Activated naive CD8-positive, alpha-beta T cell treated with anti-CD3 and anti-CD28 coated beads, Interleukin-2, amount 50 U/mL, for 24 hours (primary cell): Measurements from ENCODE around the gene R3HDM2.
"Not testable (repeated sequence)": the region's sequence is repeated elsewhere in the genome, so short reads cannot be mapped to it uniquely, and the experiment has no call there.

Experiments
- ATAC-seq: fragments of 150-1000 bp; cut with Tn5 transposase; one replicate; pipeline ENCODE4 v1.10.0; 2021
- DNase-seq: peaks from one replicate; pipeline ENCODE4 v3.0.0; 2021
- H3K27ac Mint-ChIP-seq: one replicate; pipeline ENCODE4 v1.8.0; 2021; ENCODE audit warnings: mild to moderate bottlenecking, mixed read lengths
- H3K27me3 Mint-ChIP-seq: one replicate; pipeline ENCODE4 v1.8.0; 2021; ENCODE audit warnings: mixed read lengths
- H3K36me3 Mint-ChIP-seq: one replicate; pipeline ENCODE4 v1.8.0; 2021; ENCODE audit warnings: low read depth, mixed read lengths
- H3K4me1 Mint-ChIP-seq: one replicate; pipeline ENCODE4 v1.8.0; 2021; ENCODE audit warnings: mixed read lengths
- H3K4me3 Mint-ChIP-seq: one replicate; pipeline ENCODE4 v1.8.0; 2021; ENCODE audit warnings: mild to moderate bottlenecking, moderate library complexity, mixed read lengths
- H3K9me3 Mint-ChIP-seq: one replicate; pipeline ENCODE4 v1.8.0; 2021; ENCODE audit warnings: mixed read lengths

R3HDM2 gene

DNA sequence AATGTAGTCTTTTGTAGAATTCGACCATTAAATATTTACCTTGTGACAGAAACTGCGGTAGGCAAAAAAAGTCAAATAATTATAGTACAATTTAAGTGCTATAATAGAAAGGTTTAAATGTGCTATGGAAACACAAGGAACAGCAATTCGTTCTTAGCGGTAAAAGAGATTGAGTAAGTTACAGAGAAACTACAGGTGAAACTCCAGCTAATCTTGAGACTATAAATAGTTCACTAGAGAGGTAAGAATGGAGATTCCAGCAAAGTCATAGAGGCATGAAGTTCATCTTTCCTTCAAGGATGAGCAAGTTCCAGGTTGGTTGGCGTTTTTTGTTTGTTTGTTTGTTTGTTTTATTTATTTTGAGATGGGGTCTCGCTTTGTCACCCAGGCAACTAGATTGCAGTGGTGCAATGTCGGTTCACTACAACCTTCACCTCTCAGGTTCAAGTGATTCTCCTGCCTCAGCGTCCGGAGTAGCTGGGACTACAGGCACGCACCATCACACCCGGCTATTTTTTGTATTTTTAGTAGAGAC lies 878 bp upstream of the R3HDM2 start:
- H3K9me3 Mint-ChIP-seq: no peaks in the 10 kb centered on the region
- peak overlapping the region; percentile 89 for H3K4me3 Mint-ChIP-seq
- no peaks in the 10 kb centered on the region for H3K27me3 Mint-ChIP-seq
- H3K36me3 Mint-ChIP-seq: peaks cover 4% of the 10 kb centered on the region
- H3K27ac Mint-ChIP-seq: peak overlapping the region; percentile 98
- DNase-seq (no peak), ATAC-seq (no peak)
- peaks cover 34% of the 10 kb centered on the region for H3K4me1 Mint-ChIP-seq

DNA sequence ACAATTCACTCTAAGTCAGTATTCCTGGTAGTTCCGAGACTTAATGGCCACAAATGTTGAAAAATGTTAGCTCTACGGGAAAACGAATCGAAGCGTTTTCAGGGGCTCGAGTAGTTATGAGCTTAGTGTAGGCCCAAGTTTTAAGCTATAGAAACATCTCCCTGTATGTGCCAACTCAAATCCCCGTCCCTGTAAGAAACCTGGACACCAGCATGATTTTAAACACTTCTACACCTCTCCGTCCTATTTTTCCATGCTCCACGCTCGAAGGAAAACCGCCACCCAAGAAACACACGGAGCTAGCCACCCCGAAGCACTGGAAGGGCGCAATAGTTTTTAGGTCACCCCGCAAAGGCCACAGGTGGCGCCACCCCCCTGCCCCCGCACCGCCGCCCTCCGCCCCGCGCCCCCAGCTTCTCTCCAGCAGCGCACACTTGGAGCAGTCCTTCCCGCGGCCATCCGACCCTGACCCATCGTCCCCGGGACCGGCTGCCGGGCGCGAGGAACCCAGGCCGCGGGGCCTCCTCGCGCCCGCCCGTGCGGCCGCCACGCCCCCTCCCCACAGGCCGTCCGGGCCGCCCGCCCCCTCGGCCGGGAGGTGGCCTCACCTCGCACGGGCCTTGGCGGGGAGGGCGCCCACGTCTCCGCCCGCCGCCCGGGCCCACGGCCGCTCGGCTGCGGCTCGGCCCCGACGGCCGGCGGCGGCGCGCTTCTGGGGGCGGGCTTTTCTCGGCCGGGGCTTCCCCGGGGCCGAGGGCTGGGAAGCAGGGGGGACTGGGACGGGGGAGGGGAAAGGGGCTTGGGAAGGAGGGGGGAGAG lies 522 bp downstream of the R3HDM2 start:
- Mint-ChIP-seq H3K27ac (peak overlapping the region; percentile 98), H3K27me3 (no peaks in the 10 kb centered on the region), H3K36me3 (peaks cover 7% of the 10 kb centered on the region), H3K4me1 (peaks cover 31% of the 10 kb centered on the region), H3K4me3 (peak overlapping the region; percentile 94), H3K9me3 (no peaks in the 10 kb centered on the region)
- DNase-seq: no peak
- ATAC-seq: peak; percentile 67

GRCh38 chr12:57429473-57430111 lies 1.3 kb downstream of the R3HDM2 start:
- peaks cover 28% of the 10 kb centered on the region for H3K4me1 Mint-ChIP-seq
- H3K27me3 Mint-ChIP-seq: no peaks in the 10 kb centered on the region
- DNase-seq: no peak
- H3K9me3 Mint-ChIP-seq: no peaks in the 10 kb centered on the region
- H3K4me3 Mint-ChIP-seq: peak overlapping the region; percentile 94
- H3K36me3 Mint-ChIP-seq: peaks cover 8% of the 10 kb centered on the region
- ATAC-seq: no peak
- peak overlapping the region; percentile 98 for H3K27ac Mint-ChIP-seq

DNA sequence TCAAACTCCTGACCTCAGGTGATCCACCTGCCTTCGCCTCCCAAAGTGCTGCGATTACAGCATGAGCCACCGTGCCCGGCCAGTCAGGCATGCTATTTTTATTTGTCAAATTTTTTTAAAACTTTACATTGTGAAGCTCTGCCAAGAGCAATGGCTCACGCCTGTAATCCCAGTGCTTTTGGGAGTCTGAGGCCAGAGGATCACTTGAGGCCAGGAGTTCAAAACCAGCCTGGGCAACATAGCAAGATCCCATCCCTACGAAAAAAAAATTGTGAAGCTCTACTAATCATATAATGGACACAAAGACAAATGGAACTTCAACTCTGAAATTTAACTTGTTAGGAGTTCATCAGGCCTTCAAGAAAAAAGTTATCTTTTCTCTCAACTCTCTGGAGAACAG lies 1.9 kb downstream of the R3HDM2 start:
- H3K27ac Mint-ChIP-seq: peak overlapping the region; percentile 98
- H3K36me3 Mint-ChIP-seq: peaks cover 11% of the 10 kb centered on the region
- H3K4me1 Mint-ChIP-seq: peaks cover 28% of the 10 kb centered on the region
- ATAC-seq (no peak), DNase-seq (no peak)
- H3K9me3 Mint-ChIP-seq: no peaks in the 10 kb centered on the region
- H3K27me3 Mint-ChIP-seq: no peaks in the 10 kb centered on the region
- peak overlapping the region; percentile 94 for H3K4me3 Mint-ChIP-seq

DNA sequence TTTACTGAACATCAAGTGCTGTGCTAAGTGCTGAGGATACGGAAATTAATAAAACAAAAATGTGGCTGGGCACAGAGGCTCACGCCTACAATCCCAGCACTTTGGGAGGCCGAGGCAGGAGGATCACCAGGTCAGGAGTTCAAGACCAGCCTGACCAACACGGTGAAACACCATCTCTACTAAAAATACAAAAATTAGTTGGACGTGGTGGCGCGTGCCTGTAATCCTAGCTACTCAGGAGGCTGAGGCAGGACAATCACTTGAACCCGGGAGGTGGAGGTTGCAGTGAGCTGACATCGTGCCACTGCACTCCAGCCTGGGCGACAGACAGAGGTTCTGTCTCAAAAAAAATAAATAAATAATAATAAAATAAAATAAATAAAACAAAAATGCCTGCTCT lies 3.9 kb downstream of the R3HDM2 start:
- DNase-seq, H3K9me3 Mint-ChIP-seq, ATAC-seq, H3K27me3 Mint-ChIP-seq, H3K4me3 Mint-ChIP-seq: not testable (repeated sequence)
- Mint-ChIP-seq H3K4me1 (peaks cover 28% of the 10 kb centered on the region), H3K27ac (peak overlapping the region; percentile 5), H3K36me3 (peaks cover 17% of the 10 kb centered on the region)

- Mint-ChIP-seq H3K36me3 (peaks cover 23% of the 10 kb centered on the region), H3K9me3 (no peaks in the 10 kb centered on the region), H3K4me3 (no peak overlapping the region), H3K4me1 (peaks cover 11% of the 10 kb centered on the region), H3K27me3 (no peaks in the 10 kb centered on the region), H3K27ac (no peak overlapping the region)
- ATAC-seq (no peak), DNase-seq (no peak)
These were observed 10.4 kb downstream of the R3HDM2 start for GRCh38 chr12:57420482-57420881.

GRCh38 chr12:57419495-57419894 lies 11.3 kb downstream of the R3HDM2 start:
- ATAC-seq (no peak), DNase-seq (no peak)
- peaks cover 21% of the 10 kb centered on the region for H3K36me3 Mint-ChIP-seq
- no peaks in the 10 kb centered on the region for H3K9me3 Mint-ChIP-seq
- H3K4me1 Mint-ChIP-seq: peaks cover 16% of the 10 kb centered on the region
- H3K27ac Mint-ChIP-seq: no peak overlapping the region
- H3K4me3 Mint-ChIP-seq: no peak overlapping the region
- H3K27me3 Mint-ChIP-seq: no peaks in the 10 kb centered on the region

GRCh38 chr12:57418255-57418654 lies 12.6 kb downstream of the R3HDM2 start:
- DNase-seq: no peak
- H3K27me3 Mint-ChIP-seq: no peaks in the 10 kb centered on the region
- H3K4me3 Mint-ChIP-seq: no peak overlapping the region
- ATAC-seq: no peak
- no peak overlapping the region for H3K27ac Mint-ChIP-seq
- H3K9me3 Mint-ChIP-seq: no peaks in the 10 kb centered on the region
- H3K4me1 Mint-ChIP-seq: peaks cover 16% of the 10 kb centered on the region
- peaks cover 18% of the 10 kb centered on the region for H3K36me3 Mint-ChIP-seq

- Mint-ChIP-seq H3K27ac (peak overlapping the region; percentile 25), H3K9me3 (no peaks in the 10 kb centered on the region), H3K4me1 (peaks cover 27% of the 10 kb centered on the region), H3K36me3 (peaks cover 18% of the 10 kb centered on the region), H3K27me3 (no peaks in the 10 kb centered on the region), H3K4me3 (no peak overlapping the region)
- ATAC-seq (no peak), DNase-seq (no peak)
These were observed 14.5 kb downstream of the R3HDM2 start for GRCh38 chr12:57416039-57416996.

- no peak for DNase-seq
- no peak for ATAC-seq
- H3K27ac Mint-ChIP-seq: no peak overlapping the region
- H3K4me1 Mint-ChIP-seq: peaks cover 30% of the 10 kb centered on the region
- H3K4me3 Mint-ChIP-seq: no peak overlapping the region
- no peaks in the 10 kb centered on the region for H3K27me3 Mint-ChIP-seq
- H3K36me3 Mint-ChIP-seq: peaks cover 12% of the 10 kb centered on the region
- H3K9me3 Mint-ChIP-seq: no peaks in the 10 kb centered on the region
These were observed 15.8 kb downstream of the R3HDM2 start for GRCh38 chr12:57415088-57415487.

- not testable (repeated sequence) for DNase-seq, H3K4me3 Mint-ChIP-seq, H3K9me3 Mint-ChIP-seq, ATAC-seq, H3K36me3 Mint-ChIP-seq, H3K27me3 Mint-ChIP-seq, H3K27ac Mint-ChIP-seq
- peaks cover 28% of the 10 kb centered on the region for H3K4me1 Mint-ChIP-seq
These were observed 16.7 kb downstream of the R3HDM2 start for GRCh38 chr12:57414160-57414559.

GRCh38 chr12:57410534-57410933 lies 20.3 kb downstream of the R3HDM2 start:
- peaks cover 9% of the 10 kb centered on the region for H3K36me3 Mint-ChIP-seq
- no peak overlapping the region for H3K4me3 Mint-ChIP-seq
- H3K27me3 Mint-ChIP-seq: no peaks in the 10 kb centered on the region
- ATAC-seq (no peak), DNase-seq (no peak)
- H3K27ac Mint-ChIP-seq: no peak overlapping the region
- H3K9me3 Mint-ChIP-seq: no peaks in the 10 kb centered on the region
- H3K4me1 Mint-ChIP-seq: peaks cover 25% of the 10 kb centered on the region

DNA sequence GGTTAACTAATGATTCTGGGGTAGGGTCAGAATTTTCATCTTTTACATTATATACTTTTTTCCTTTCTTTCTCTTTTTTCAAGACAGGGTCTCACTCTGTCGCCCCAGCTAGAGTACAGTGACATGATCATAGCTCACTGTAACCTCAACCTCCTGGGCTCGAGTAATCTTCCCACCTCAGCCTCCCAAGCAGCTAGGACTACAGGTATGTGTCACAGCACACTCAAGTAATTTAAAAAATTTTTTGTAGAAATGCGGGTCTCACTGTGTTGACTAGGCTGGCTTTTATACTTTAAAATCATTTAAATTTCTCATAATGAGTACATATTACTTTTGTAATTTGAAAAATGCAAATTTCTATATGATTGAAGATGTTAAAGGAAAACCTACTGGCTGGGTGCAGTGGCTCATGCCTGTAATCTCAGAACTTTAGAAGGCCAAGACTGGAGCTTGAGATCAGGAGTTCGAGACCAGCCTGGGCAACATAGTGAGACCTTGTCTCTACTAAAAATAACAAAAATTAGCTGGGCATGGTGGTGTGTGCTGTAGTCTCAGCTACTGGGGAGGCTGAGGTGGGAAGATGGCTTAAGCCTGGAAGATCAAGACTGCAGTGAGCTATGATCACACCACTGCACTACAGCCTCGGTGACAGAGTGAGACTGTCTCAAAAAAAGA lies 25.7 kb downstream of the R3HDM2 start:
- no peak overlapping the region for H3K4me3 Mint-ChIP-seq

DNA sequence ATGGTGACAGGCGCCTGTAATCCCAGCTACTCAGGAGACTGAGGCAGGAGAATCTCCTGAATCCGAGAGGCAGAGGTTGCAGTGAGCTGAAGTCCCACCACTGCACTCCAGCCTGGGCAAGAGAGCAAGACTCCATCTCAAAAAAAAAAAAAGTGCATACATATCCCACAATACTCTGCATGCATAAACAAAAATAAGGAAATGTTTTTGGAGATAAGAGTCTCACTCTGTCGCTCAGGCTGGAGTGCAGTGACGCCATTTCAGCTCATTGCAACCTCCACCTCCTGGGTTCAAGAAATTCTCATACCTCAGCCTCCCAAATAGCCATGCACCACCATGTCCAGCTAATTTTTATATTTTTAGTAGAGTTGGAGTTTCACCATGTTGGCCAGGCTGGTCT lies 28.7 kb downstream of the R3HDM2 start:
- not testable (repeated sequence) for H3K36me3 Mint-ChIP-seq, H3K9me3 Mint-ChIP-seq, H3K27ac Mint-ChIP-seq, H3K4me3 Mint-ChIP-seq, DNase-seq, ATAC-seq, H3K27me3 Mint-ChIP-seq
- H3K4me1 Mint-ChIP-seq: peaks cover 15% of the 10 kb centered on the region

More for the DNA sequence above, 25.7 kb downstream of the R3HDM2 start:
- peaks cover 3% of the 10 kb centered on the region for H3K36me3 Mint-ChIP-seq
- peaks cover 11% of the 10 kb centered on the region for H3K4me1 Mint-ChIP-seq
- peak; percentile 68 for ATAC-seq
- H3K27ac Mint-ChIP-seq: no peak overlapping the region
- no peaks in the 10 kb centered on the region for H3K27me3 Mint-ChIP-seq
- no peaks in the 10 kb centered on the region for H3K9me3 Mint-ChIP-seq
- DNase-seq: no peak
